ENCODE measurements around the gene RSRC2. TPM values are rescaled to one million over a fixed set of nuclear protein-coding genes. Genes with fewer than 3 reads are reported as not detected.

The RSRC2 gene, protein sequence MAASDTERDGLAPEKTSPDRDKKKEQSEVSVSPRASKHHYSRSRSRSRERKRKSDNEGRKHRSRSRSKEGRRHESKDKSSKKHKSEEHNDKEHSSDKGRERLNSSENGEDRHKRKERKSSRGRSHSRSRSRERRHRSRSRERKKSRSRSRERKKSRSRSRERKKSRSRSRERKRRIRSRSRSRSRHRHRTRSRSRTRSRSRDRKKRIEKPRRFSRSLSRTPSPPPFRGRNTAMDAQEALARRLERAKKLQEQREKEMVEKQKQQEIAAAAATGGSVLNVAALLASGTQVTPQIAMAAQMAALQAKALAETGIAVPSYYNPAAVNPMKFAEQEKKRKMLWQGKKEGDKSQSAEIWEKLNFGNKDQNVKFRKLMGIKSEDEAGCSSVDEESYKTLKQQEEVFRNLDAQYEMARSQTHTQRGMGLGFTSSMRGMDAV
- polyA plus RNA-seq (174 and 194 TPM in 2 replicates), polyA minus RNA-seq (118 and 138 TPM in 2 replicates)

GRCh38 chr12:122526683-122527477, at the start of gene RSRC2, which contains the start of gene KNTC1:
RSRC2 (minus strand) TSS chr12:122526936; CDS start chr12:122526853, 83 bp downstream.
KNTC1 (plus strand) TSS chr12:122527249; CDS start chr12:122530064, 2,815 bp downstream.
- Histone ChIP-seq H3K27ac (ENCODE audit: low read length) (peak within 1 kb of the TSS; percentile 100), H3K36me3 (ENCODE audit: insufficient read depth, low read length) (no peaks in the 10 kb centered on the region), H3K27me3 (ENCODE audit: insufficient read depth, low read depth, low read length) (no peaks in the 10 kb centered on the region), H3K4me3 (ENCODE audit: low read length) (peak within 1 kb of the TSS; percentile 89), H3K79me2 (replicated peaks; ENCODE audit: insufficient read depth, low read length) (peaks cover 63% of the 10 kb centered on the region), H3K9ac (ENCODE audit: low read length) (peak within 1 kb of the TSS; percentile 98), H3K4me2 (ENCODE audit: low read length) (peak within 1 kb of the TSS; percentile 94), H3K9me3 (ENCODE audit: low read length) (no peaks in the 10 kb centered on the region), H2AFZ (ENCODE audit: low read depth, low read length) (peak within 1 kb of the TSS; percentile 71), H3K9me2 (ENCODE audit: insufficient read depth, low read length) (no peaks in the 10 kb centered on the region), H4K20me1 (ENCODE audit: insufficient read depth) (peaks cover 11% of the 10 kb centered on the region), H3F3A (ENCODE audit: insufficient read depth, low read length, poor library complexity, severe bottlenecking) (no peaks in the 10 kb centered on the region)
- TF ChIP-seq MXI1 (conservative IDR thresholded peaks at IDR 0.05; ENCODE audit: poor library complexity, severe bottlenecking), result peak; percentile 91
- no peak for TF ChIP-seq EZH2 (IDR thresholded peaks at IDR 0.05; ENCODE audit: borderline replicate concordance, insufficient read depth, low read length, poor library complexity, severe bottlenecking)
- peak; percentile 93 for TF ChIP-seq POLR2AphosphoS5 (IDR thresholded peaks at IDR 0.05)
- peak; percentile 96 for TF ChIP-seq REST (IDR thresholded peaks at IDR 0.05; ENCODE audit: borderline replicate concordance)
- peak; percentile 86 for TF ChIP-seq TAF1 (IDR thresholded peaks at IDR 0.05; ENCODE audit: low read depth)
- TF ChIP-seq CTCF (IDR thresholded peaks at IDR 0.05; ENCODE audit: poor library complexity, severe bottlenecking), result no peak
- TF ChIP-seq EP300 (conservative IDR thresholded peaks at IDR 0.05; ENCODE audit: poor library complexity, severe bottlenecking), result peak; percentile 79
- TF ChIP-seq SMC3 (conservative IDR thresholded peaks at IDR 0.05; ENCODE audit: poor library complexity), result peak; percentile 24
- no peak for TF ChIP-seq RAD21 (conservative IDR thresholded peaks at IDR 0.05)

DNA sequence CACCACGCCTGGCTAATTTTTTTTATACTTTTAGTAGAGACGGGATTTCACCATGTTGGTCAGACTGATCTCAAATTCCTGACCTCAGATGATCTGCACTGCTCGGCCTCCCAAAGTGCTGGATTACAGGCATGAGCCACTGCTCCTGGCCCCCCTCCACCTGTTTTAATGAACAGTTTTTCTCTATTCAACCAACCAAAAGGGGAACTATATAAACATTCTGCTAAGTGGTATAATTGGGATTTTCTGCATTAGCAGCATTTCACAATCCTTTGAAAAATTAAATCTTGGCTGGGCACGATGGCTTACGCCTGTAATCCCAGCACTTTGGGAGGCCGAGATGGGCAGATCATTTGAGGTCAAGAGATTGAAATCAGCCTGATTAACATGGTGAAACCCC, 45.1 kb upstream of the RSRC2 start:
- Histone ChIP-seq H2AFZ (ENCODE audit: low read depth, low read length) (no peak overlapping the region), H3K9me3 (ENCODE audit: low read length) (no peaks in the 10 kb centered on the region), H3K27me3 (ENCODE audit: insufficient read depth, low read depth, low read length) (no peaks in the 10 kb centered on the region), H3K79me2 (replicated peaks; ENCODE audit: insufficient read depth, low read length) (no peaks in the 10 kb centered on the region), H3K4me2 (ENCODE audit: low read length) (no peak overlapping the region), H3K4me3 (ENCODE audit: low read length) (no peak overlapping the region), H3K36me3 (ENCODE audit: insufficient read depth, low read length) (no peaks in the 10 kb centered on the region), H3K27ac (ENCODE audit: low read length) (no peak overlapping the region), H3F3A (ENCODE audit: insufficient read depth, low read length, poor library complexity, severe bottlenecking) (no peaks in the 10 kb centered on the region), H4K20me1 (ENCODE audit: insufficient read depth) (no peaks in the 10 kb centered on the region), H3K9me2 (ENCODE audit: insufficient read depth, low read length) (no peaks in the 10 kb centered on the region), H3K9ac (ENCODE audit: low read length) (no peak overlapping the region)
- TF ChIP-seq CTCF (IDR thresholded peaks at IDR 0.05; ENCODE audit: poor library complexity, severe bottlenecking) (no peak), MXI1 (conservative IDR thresholded peaks at IDR 0.05; ENCODE audit: poor library complexity, severe bottlenecking) (no peak), EP300 (conservative IDR thresholded peaks at IDR 0.05; ENCODE audit: poor library complexity, severe bottlenecking) (no peak), REST (IDR thresholded peaks at IDR 0.05; ENCODE audit: borderline replicate concordance) (no peak), EZH2 (IDR thresholded peaks at IDR 0.05; ENCODE audit: borderline replicate concordance, insufficient read depth, low read length, poor library complexity, severe bottlenecking) (no peak), TAF1 (IDR thresholded peaks at IDR 0.05; ENCODE audit: low read depth) (no peak), SMC3 (conservative IDR thresholded peaks at IDR 0.05; ENCODE audit: poor library complexity) (no peak), RAD21 (conservative IDR thresholded peaks at IDR 0.05) (no peak), POLR2AphosphoS5 (IDR thresholded peaks at IDR 0.05) (no peak)
